ENCODE results near the gene ATP6V0E2.

DNA sequence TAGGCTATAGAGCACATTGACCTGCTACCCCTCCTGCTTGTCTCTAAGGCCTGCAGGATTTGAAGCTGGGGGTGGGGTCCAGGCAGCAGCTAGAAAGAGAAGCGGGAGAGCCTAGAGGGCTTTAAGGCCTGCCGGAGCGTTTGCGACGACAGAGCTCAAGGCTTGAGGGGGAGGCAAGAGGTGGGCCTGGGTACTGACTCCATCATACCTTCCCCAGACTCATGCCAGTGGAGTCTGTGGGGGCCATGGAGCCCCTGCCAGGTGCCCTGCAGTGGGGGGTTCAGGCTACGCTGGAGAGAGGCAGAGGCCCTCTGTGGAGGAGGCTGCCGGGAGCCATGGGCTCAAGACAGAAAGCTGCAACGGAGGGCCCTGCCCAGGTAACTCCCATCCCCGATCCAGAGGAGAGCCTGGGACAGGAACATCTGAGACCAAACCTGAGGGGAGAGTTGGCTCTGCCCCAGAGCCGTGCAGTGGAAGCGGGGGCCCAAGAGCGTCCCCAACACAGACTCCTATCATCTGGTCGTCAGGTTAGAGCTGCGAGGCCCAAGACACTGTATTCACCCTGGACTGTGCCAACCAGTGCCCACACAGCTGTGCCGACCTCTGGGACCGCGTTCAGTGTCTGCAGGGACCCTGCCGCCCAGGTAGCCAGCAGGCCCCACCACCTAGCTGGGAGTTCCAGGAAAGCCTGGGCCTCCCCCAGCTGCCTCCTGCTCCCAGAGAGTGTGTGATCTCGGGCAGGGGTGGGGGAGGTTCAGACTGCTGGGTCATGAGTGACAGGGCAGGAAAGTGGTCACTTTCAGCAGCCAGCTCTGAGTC lies 48.8 kb upstream of the ATP6V0E2 start:
- TF ChIP-seq CTCF (IDR thresholded peaks at IDR 0.05; ENCODE audit: poor library complexity) (no peak), EZH2phosphoT487 (IDR thresholded peaks at IDR 0.05; ENCODE audit: low read depth, severe bottlenecking, unreplicated experiment) (no peak), EZH2 (IDR thresholded peaks at IDR 0.05; ENCODE audit: borderline replicate concordance) (no peak)

Data from hepatocyte (in vitro differentiated cells).